Measurements from ENCODE around the gene ARHGAP27.
"Not testable (repeated sequence)": the region's sequence is repeated elsewhere in the genome, so short reads cannot be mapped to it uniquely, and the experiment has no call there.

Gene ARHGAP27

GRCh38 chr17:45432405-45433158 is at the start of gene ARHGAP27:
TSS of gene ARHGAP27 (minus strand) at chr17:45432870. CDS start at chr17:45430279, 2,591 bp downstream.
- intact Hi-C loops (cut with DNase I; ENCODE audit: low total_unique reads), result no loop called here

GRCh38 chr17:45482317-45482716 is 49.6 kb upstream of the ARHGAP27 start:
- H3K4me3 ChIP-seq; H3K9me3 ChIP-seq; DNase-seq; H3K27ac ChIP-seq; H3K4me1 ChIP-seq; intact Hi-C loops (cut with DNase I; ENCODE audit: low total_unique reads); H3K27me3 ChIP-seq; H3K36me3 ChIP-seq: not testable (repeated sequence)

More at GRCh38 chr17:45432405-45433158, at the start of gene ARHGAP27:
- peaks cover 18 to 35% (median 30%) of the 10 kb centered on the region in 3 donors for H3K36me3 ChIP-seq
- DNase-seq, result peak in 1 of 2 donors; percentile 51
- peak within 1 kb of the TSS in 1 of 2 donors; percentile 8 for H3K27ac ChIP-seq
- TF ChIP-seq CTCF (IDR thresholded peaks at IDR 0.05), result no peak
- peak within 1 kb of the TSS; percentile 41 to 50 for H3K4me3 ChIP-seq
- no peaks in the 10 kb centered on the region for H3K9me3 ChIP-seq
- peaks cover 0 to 62% of the 10 kb centered on the region in 2 donors for H3K27me3 ChIP-seq
- H3K4me1 ChIP-seq, result peaks cover 4 to 60% (median 45%) of the 10 kb centered on the region in 4 donors

GRCh38 chr17:45475436-45475835 is 42.8 kb upstream of the ARHGAP27 start:
- H3K4me1 ChIP-seq; H3K4me3 ChIP-seq; H3K27me3 ChIP-seq; DNase-seq; intact Hi-C loops (cut with DNase I; ENCODE audit: low total_unique reads); H3K9me3 ChIP-seq; H3K27ac ChIP-seq: not testable (repeated sequence)
- H3K36me3 ChIP-seq, result peaks cover 38 to 58% (median 39%) of the 10 kb centered on the region in 3 donors

GRCh38 chr17:45472249-45472648 is 39.6 kb upstream of the ARHGAP27 start:
- H3K4me1 ChIP-seq, result not testable (repeated sequence)

GRCh38 chr17:45469204-45469563 is 36.5 kb upstream of the ARHGAP27 start:
- H3K27ac ChIP-seq; H3K4me3 ChIP-seq; H3K27me3 ChIP-seq; H3K9me3 ChIP-seq; intact Hi-C loops (cut with DNase I; ENCODE audit: low total_unique reads); DNase-seq; H3K4me1 ChIP-seq: not testable (repeated sequence)
- peaks cover 20 to 39% (median 30%) of the 10 kb centered on the region in 3 donors for H3K36me3 ChIP-seq

More at GRCh38 chr17:45472249-45472648, 39.6 kb upstream of the ARHGAP27 start:
- H3K36me3 ChIP-seq, result peaks cover 39 to 68% (median 51%) of the 10 kb centered on the region in 3 donors
- intact Hi-C loops (cut with DNase I; ENCODE audit: low total_unique reads); H3K27ac ChIP-seq; H3K27me3 ChIP-seq; H3K9me3 ChIP-seq; H3K4me3 ChIP-seq: not testable (repeated sequence)
- peak in 1 of 2 donors; percentile 16 for DNase-seq

- H3K4me3 ChIP-seq; H3K4me1 ChIP-seq; H3K27me3 ChIP-seq; intact Hi-C loops (cut with DNase I; ENCODE audit: low total_unique reads); H3K9me3 ChIP-seq; H3K27ac ChIP-seq: not testable (repeated sequence)
- H3K36me3 ChIP-seq, result peaks cover 14 to 34% (median 24%) of the 10 kb centered on the region in 3 donors
- DNase-seq, result peak in 1 of 2 donors; percentile 50
Measured at GRCh38 chr17:45468293-45469203, 35.9 kb upstream of the ARHGAP27 start.

- H3K4me3 ChIP-seq; H3K27ac ChIP-seq; H3K9me3 ChIP-seq; H3K27me3 ChIP-seq; H3K4me1 ChIP-seq; intact Hi-C loops (cut with DNase I; ENCODE audit: low total_unique reads): not testable (repeated sequence)
- DNase-seq, result peak; percentile 40 to 69
- H3K36me3 ChIP-seq, result peaks cover under 1 to 18% (median 6%) of the 10 kb centered on the region in 3 donors
Measured at GRCh38 chr17:45461524-45462327, 29.1 kb upstream of the ARHGAP27 start.

GRCh38 chr17:45460422-45460821 is 27.8 kb upstream of the ARHGAP27 start:
- H3K36me3 ChIP-seq, result peaks cover 13 to 31% (median 18%) of the 10 kb centered on the region in 3 donors
- peak in 1 of 2 donors; percentile 23 for DNase-seq
- not testable (repeated sequence) for H3K27ac ChIP-seq

GRCh38 chr17:45454341-45454740 is 21.7 kb upstream of the ARHGAP27 start:
- H3K9me3 ChIP-seq; H3K4me1 ChIP-seq; intact Hi-C loops (cut with DNase I; ENCODE audit: low total_unique reads); H3K27me3 ChIP-seq; DNase-seq; H3K4me3 ChIP-seq; H3K27ac ChIP-seq: not testable (repeated sequence)
- peaks cover 23 to 74% (median 61%) of the 10 kb centered on the region in 3 donors for H3K36me3 ChIP-seq

More at GRCh38 chr17:45460422-45460821, 27.8 kb upstream of the ARHGAP27 start:
- H3K4me1 ChIP-seq; H3K27me3 ChIP-seq; H3K4me3 ChIP-seq; intact Hi-C loops (cut with DNase I; ENCODE audit: low total_unique reads); H3K9me3 ChIP-seq: not testable (repeated sequence)

GRCh38 chr17:45453731-45454130 is 21.1 kb upstream of the ARHGAP27 start:
- H3K9me3 ChIP-seq; H3K4me3 ChIP-seq; H3K27ac ChIP-seq; H3K27me3 ChIP-seq; intact Hi-C loops (cut with DNase I; ENCODE audit: low total_unique reads); DNase-seq; H3K4me1 ChIP-seq: not testable (repeated sequence)
- H3K36me3 ChIP-seq, result peaks cover 23 to 80% (median 67%) of the 10 kb centered on the region in 3 donors

GRCh38 chr17:45453225-45453534 is 20.5 kb upstream of the ARHGAP27 start:
- DNase-seq; intact Hi-C loops (cut with DNase I; ENCODE audit: low total_unique reads); H3K9me3 ChIP-seq; H3K27me3 ChIP-seq; H3K27ac ChIP-seq; H3K4me3 ChIP-seq; H3K4me1 ChIP-seq: not testable (repeated sequence)
- peaks cover 26 to 79% (median 70%) of the 10 kb centered on the region in 3 donors for H3K36me3 ChIP-seq

Measured in tibial artery (tissue), 4 donors.